Osteoblast (primary cell): ENCODE data around the gene ZBTB8A. TPM values are rescaled to one million over a fixed set of nuclear protein-coding genes. Genes with fewer than 3 reads are reported as not detected.
A peak's percentile ranks its signal among the peaks of the same experiment; 100 is the strongest.

Experiments
- DNase-seq: peaks from one replicate; pipeline ENCODE4 v3.0.0; 2011; ENCODE audit warnings: low spot score, mixed read lengths; ENCODE audit not compliant: insufficient read length; ENCODE audit errors: missing footprints
- H2AFZ ChIP-seq: 2 replicates; pipeline ENCODE4 v1.6.0; 2011; ENCODE audit warnings: mild to moderate bottlenecking, low read length
- H3K27ac ChIP-seq: 2 replicates; pipeline ENCODE4 v1.5.1; 2011; ENCODE audit warnings: mild to moderate bottlenecking, low read depth, low read length, moderate library complexity
- H3K27me3 ChIP-seq: 2 replicates; pipeline ENCODE4 v1.6.0; 2012; ENCODE audit warnings: mild to moderate bottlenecking, control low read depth, inconsistent platforms, low read length, moderate library complexity; ENCODE audit not compliant: insufficient read depth
- H3K36me3 ChIP-seq: 2 replicates; pipeline ENCODE4 v1.5.1; 2011; ENCODE audit warnings: mild to moderate bottlenecking, low read length, control low read depth, moderate library complexity; ENCODE audit not compliant: insufficient read depth
- H3K4me1 ChIP-seq: 2 replicates; pipeline ENCODE4 v1.5.1; 2011; ENCODE audit warnings: mild to moderate bottlenecking, low read length, control low read depth, moderate library complexity; ENCODE audit not compliant: insufficient read depth
- H3K4me2 ChIP-seq: 2 replicates; pipeline ENCODE4 v1.6.0; 2011; ENCODE audit warnings: mild to moderate bottlenecking, low read length; ENCODE audit not compliant: insufficient read depth
- H3K4me3 ChIP-seq: fragments of 200-600 bp; sonication (generic); 3 replicates; pipeline ENCODE4 v1.5.1; 2012; ENCODE audit warnings: mild to moderate bottlenecking, low read length, inconsistent platforms; ENCODE audit not compliant: insufficient read depth
- H3K79me2 ChIP-seq: 2 replicates; pipeline ENCODE4 v1.6.0; 2012; ENCODE audit warnings: mild to moderate bottlenecking, low read length, control low read depth, inconsistent platforms; ENCODE audit not compliant: insufficient read depth
- H3K9me3 ChIP-seq: 2 replicates; pipeline ENCODE4 v1.5.1; 2011; ENCODE audit warnings: low read depth, low read length, control low read depth
- H4K20me1 ChIP-seq: 2 replicates; pipeline ENCODE4 v1.6.0; 2012; ENCODE audit warnings: mild to moderate bottlenecking, low read length, control low read depth; ENCODE audit not compliant: insufficient read depth
- total RNA-seq: library from RNA; depleted of rRNA; stranded (reverse); fragments of >200 nt; gene quantifications from 2 replicates; pipeline ENCODE4 v1.2.3, GENCODE V29; 2012
- TF ChIP-seq, protein P1 (sequence below): IDR thresholded peaks from 2 replicates; pipeline ENCODE4 v1.5.1; 2011; ENCODE audit warnings: mild to moderate bottlenecking, low read depth, low read length, moderate library complexity; ENCODE audit errors: extremely low read depth

The ZBTB8A gene
- total RNA-seq, 1 donor, result 9.8 TPM

DNA sequence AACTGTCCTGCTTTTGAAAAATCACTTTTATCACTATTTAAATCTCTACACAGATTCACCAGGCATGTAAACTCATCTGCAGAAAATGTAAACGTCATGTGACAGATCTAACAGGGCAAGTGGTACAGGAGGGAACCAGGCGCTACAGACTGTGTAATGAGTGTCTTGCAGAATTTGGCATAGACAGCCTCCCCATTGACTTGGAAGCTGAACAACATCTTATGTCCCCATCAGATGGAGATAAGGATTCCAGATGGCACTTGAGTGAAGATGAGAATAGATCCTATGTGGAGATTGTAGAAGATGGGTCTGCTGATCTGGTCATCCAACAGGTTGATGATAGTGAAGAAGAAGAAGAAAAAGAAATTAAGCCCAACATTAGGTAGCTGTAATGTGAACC, 60.8 kb downstream of the ZBTB8A start:
- TF ChIP-seq, protein P1, sequence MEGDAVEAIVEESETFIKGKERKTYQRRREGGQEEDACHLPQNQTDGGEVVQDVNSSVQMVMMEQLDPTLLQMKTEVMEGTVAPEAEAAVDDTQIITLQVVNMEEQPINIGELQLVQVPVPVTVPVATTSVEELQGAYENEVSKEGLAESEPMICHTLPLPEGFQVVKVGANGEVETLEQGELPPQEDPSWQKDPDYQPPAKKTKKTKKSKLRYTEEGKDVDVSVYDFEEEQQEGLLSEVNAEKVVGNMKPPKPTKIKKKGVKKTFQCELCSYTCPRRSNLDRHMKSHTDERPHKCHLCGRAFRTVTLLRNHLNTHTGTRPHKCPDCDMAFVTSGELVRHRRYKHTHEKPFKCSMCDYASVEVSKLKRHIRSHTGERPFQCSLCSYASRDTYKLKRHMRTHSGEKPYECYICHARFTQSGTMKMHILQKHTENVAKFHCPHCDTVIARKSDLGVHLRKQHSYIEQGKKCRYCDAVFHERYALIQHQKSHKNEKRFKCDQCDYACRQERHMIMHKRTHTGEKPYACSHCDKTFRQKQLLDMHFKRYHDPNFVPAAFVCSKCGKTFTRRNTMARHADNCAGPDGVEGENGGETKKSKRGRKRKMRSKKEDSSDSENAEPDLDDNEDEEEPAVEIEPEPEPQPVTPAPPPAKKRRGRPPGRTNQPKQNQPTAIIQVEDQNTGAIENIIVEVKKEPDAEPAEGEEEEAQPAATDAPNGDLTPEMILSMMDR, result no peak
- H4K20me1 ChIP-seq, result no peaks in the 10 kb centered on the region
- no peaks in the 10 kb centered on the region for H3K27me3 ChIP-seq
- H3K4me3 ChIP-seq, result no peak overlapping the region
- H3K36me3 ChIP-seq, result no peaks in the 10 kb centered on the region
- H3K4me2 ChIP-seq, result no peak overlapping the region
- H3K4me1 ChIP-seq, result no peaks in the 10 kb centered on the region
- no peak for DNase-seq
- H3K27ac ChIP-seq, result no peak overlapping the region
- H3K9me3 ChIP-seq, result no peaks in the 10 kb centered on the region
- H2AFZ ChIP-seq, result no peak overlapping the region
- no peaks in the 10 kb centered on the region for H3K79me2 ChIP-seq

DNA sequence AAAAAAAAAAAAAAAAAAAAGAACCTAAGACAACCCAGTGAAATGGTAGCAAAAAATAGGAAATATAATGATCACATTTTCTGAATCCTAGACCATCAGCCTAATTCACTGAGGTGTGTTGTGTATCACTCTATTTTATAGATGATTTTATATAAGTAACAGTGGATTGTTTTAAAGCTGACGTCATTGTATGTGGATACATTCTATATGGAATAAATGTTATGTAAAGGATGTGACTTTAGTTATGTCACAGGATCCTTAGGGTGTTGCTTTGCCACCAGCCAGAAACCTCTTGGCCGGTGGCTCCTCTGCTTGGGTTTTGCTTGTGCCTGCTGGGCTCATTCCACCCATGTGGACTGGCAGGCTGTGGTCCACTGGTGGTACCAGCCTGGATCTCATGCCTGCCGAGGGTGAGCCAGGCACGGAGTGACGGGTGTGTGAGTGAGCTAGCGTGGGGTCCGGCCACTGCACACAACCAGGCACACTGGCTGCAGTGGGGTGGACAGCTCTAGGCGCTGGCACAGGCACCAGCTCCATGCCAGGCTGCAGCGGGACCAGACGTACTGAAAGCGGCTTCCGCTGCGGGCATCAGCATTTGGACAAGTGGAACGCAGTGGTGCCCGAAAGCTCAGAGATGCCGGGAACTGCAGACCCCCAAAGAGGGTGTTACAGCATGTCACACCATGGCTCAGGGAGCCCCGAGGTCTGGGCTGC, 66.6 kb downstream of the ZBTB8A start:
- H3K27ac ChIP-seq, result no peak overlapping the region
- H2AFZ ChIP-seq, result no peak overlapping the region
- DNase-seq, result no peak
- no peak overlapping the region for H3K4me2 ChIP-seq
- H3K9me3 ChIP-seq, result no peaks in the 10 kb centered on the region
- H3K36me3 ChIP-seq, result no peaks in the 10 kb centered on the region
- TF ChIP-seq, protein P1, result no peak
- H3K4me1 ChIP-seq, result no peaks in the 10 kb centered on the region
- no peaks in the 10 kb centered on the region for H3K79me2 ChIP-seq
- no peaks in the 10 kb centered on the region for H4K20me1 ChIP-seq
- no peaks in the 10 kb centered on the region for H3K27me3 ChIP-seq
- H3K4me3 ChIP-seq, result no peak overlapping the region

DNA sequence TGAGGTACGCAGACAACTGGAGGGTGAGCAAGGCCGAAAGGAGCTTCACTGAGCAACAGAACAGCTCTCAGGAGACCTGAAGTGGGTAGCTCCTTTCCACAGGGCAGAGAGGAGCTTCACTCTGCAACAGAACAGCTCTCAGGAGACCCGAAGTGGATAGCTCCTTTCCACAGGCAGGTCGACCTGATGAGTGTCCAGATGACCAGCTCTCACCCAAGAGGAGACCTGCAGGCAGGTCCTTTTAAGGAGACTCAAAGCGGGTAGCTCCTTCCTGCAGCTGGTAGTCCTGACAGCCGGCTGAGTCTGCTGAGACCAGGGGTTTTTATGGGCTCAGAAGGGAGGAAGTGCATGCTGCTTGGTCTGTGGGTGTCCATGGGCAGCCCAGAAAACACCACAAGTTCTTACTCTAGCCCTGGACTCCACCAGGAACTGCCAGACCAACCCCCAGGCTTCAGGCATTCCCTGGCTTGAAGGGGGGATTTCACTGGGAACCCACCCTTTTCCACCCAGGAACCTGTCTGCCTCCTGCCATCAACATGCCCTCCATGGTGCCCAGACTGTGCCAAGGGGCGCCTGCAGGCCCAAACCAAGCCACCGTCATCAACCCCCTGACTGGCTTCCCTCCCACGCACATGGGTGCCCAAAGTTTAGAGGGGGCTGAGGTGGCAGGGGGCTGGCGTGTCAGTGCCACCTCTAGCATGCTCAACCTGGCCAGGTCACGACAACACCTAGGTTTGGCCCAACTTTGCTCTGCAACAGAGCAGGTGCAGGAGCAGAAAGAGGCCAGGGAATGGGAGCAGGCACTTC, 67.5 kb downstream of the ZBTB8A start:
- H3K4me1 ChIP-seq, result no peaks in the 10 kb centered on the region
- peak; percentile 65 for DNase-seq
- TF ChIP-seq, protein P1, result no peak

DNA sequence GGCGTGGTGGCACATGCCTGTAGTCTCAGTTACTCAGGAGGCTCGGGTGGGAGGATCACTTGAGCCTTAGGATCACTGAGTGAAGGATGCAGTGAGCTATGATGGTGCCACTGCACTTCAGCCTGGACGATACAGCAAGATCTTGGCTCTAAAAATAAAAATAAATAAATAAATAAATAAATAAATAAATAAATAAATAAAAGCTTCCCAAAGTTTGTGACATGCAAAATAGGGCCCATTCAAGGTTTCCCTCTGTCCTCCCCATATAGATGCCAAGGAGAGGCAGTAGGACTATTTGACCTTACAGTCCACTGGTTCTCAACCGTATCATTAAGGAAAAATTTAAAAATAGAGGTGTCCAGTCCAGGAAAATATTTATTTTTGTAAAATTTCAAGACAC, 70.0 kb downstream of the ZBTB8A start:
- Histone ChIP-seq H2AFZ (no peak overlapping the region), H3K36me3 (no peaks in the 10 kb centered on the region), H3K4me1 (peaks cover 3% of the 10 kb centered on the region), H3K4me2 (no peak overlapping the region), H3K4me3 (no peak overlapping the region), H4K20me1 (no peaks in the 10 kb centered on the region), H3K79me2 (no peaks in the 10 kb centered on the region), H3K27ac (no peak overlapping the region), H3K27me3 (no peaks in the 10 kb centered on the region), H3K9me3 (no peaks in the 10 kb centered on the region)
- DNase-seq, result no peak
- TF ChIP-seq, protein P1, result no peak

More for the DNA sequence above, 67.5 kb downstream of the ZBTB8A start:
- Histone ChIP-seq H3K27me3 (no peaks in the 10 kb centered on the region), H3K27ac (no peak overlapping the region), H3K4me2 (no peak overlapping the region), H2AFZ (no peak overlapping the region), H3K9me3 (no peaks in the 10 kb centered on the region), H4K20me1 (no peaks in the 10 kb centered on the region), H3K4me3 (no peak overlapping the region), H3K36me3 (no peaks in the 10 kb centered on the region), H3K79me2 (no peaks in the 10 kb centered on the region)
